DOHH2 (cell line): ENCODE results near the gene DOCK9.

ENCODE experiments used
- CTCF ChIP-seq: fragments of 200-600 bp; sonication (generic); IDR thresholded peaks from one replicate; pipeline ENCODE4 v1.5.1; 2014; ENCODE audit warnings: antibody characterized with exemption, mild to moderate bottlenecking, low read depth, low read length; ENCODE audit not compliant: poor library complexity, severe bottlenecking
- EZH2phosphoT487 ChIP-seq: fragments of 200-600 bp; sonication (generic); IDR thresholded peaks from 2 replicates; pipeline ENCODE4 v1.6.1; 2017; ENCODE audit warnings: borderline replicate concordance, mild to moderate bottlenecking, antibody characterized with exemption, low read length, moderate library complexity, mixed read lengths

- TF ChIP-seq EZH2phosphoT487: no peak
- TF ChIP-seq CTCF: no peak
Observed at GRCh38 chr13:98959786-98960605, 17.9 kb downstream of the DOCK9 start.
